ENCODE results near the gene PGM5.

Gene PGM5

GRCh38 chr9:68431307-68431706 is 74.9 kb downstream of the PGM5 start:
- no peak for TF ChIP-seq FOXM1 (IDR thresholded peaks at IDR 0.05; ENCODE audit: borderline replicate concordance, low read depth)
- no peak for TF ChIP-seq EP300 (IDR thresholded peaks at IDR 0.05; ENCODE audit: borderline replicate concordance)
- no peak for TF ChIP-seq CEBPB (IDR thresholded peaks at IDR 0.05)
- TF ChIP-seq ZBTB7A (IDR thresholded peaks at IDR 0.05; ENCODE audit: low read depth): no peak
- no peak for TF ChIP-seq NFIC (IDR thresholded peaks at IDR 0.05)
- no peak for TF ChIP-seq TCF12 (IDR thresholded peaks at IDR 0.05; ENCODE audit: low read depth)
- TF ChIP-seq EGR1 (IDR thresholded peaks at IDR 0.05): no peak
- TF ChIP-seq, protein P1, sequence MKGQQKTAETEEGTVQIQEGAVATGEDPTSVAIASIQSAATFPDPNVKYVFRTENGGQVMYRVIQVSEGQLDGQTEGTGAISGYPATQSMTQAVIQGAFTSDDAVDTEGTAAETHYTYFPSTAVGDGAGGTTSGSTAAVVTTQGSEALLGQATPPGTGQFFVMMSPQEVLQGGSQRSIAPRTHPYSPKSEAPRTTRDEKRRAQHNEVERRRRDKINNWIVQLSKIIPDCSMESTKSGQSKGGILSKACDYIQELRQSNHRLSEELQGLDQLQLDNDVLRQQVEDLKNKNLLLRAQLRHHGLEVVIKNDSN (IDR thresholded peaks at IDR 0.05): no peak
- TF ChIP-seq CREB1 (IDR thresholded peaks at IDR 0.05; ENCODE audit: low read depth): no peak
- no peak for TF ChIP-seq TEAD4 (IDR thresholded peaks at IDR 0.05)
- no peak for TF ChIP-seq TAF1 (IDR thresholded peaks at IDR 0.05; ENCODE audit: low read depth)

DNA sequence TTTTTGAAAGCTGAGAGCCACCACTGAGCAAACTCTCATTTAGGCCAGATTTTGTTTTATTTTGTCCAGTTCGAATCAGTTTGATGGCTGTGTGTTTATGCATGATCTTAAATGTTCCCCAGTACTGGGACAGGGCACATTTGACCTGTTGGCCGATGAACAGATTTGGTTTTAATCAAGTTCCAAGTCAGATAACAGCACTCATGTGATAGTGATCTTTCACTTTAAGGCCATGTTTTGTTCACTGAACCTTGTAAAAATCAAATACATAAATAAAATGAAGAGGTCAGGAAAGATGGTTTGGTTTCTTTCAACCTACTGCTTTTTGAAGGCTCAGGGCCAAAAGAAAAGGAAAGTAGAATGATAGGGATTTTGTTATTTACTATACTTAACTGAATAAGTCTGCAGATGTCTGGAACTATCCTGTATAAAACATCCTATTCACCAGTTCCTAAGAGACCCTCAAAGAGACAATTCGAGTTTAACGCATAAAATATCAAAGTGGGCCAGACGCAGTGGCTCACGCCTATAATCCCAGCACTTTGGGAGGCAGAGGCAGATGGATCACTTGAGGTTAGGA is 77.2 kb downstream of the PGM5 start:
- TF ChIP-seq TAF1 (IDR thresholded peaks at IDR 0.05; ENCODE audit: low read depth): no peak
- TF ChIP-seq, protein P2, sequence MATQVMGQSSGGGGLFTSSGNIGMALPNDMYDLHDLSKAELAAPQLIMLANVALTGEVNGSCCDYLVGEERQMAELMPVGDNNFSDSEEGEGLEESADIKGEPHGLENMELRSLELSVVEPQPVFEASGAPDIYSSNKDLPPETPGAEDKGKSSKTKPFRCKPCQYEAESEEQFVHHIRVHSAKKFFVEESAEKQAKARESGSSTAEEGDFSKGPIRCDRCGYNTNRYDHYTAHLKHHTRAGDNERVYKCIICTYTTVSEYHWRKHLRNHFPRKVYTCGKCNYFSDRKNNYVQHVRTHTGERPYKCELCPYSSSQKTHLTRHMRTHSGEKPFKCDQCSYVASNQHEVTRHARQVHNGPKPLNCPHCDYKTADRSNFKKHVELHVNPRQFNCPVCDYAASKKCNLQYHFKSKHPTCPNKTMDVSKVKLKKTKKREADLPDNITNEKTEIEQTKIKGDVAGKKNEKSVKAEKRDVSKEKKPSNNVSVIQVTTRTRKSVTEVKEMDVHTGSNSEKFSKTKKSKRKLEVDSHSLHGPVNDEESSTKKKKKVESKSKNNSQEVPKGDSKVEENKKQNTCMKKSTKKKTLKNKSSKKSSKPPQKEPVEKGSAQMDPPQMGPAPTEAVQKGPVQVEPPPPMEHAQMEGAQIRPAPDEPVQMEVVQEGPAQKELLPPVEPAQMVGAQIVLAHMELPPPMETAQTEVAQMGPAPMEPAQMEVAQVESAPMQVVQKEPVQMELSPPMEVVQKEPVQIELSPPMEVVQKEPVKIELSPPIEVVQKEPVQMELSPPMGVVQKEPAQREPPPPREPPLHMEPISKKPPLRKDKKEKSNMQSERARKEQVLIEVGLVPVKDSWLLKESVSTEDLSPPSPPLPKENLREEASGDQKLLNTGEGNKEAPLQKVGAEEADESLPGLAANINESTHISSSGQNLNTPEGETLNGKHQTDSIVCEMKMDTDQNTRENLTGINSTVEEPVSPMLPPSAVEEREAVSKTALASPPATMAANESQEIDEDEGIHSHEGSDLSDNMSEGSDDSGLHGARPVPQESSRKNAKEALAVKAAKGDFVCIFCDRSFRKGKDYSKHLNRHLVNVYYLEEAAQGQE (IDR thresholded peaks at IDR 0.05; ENCODE audit: low read depth): no peak
- no peak for TF ChIP-seq EP300 (IDR thresholded peaks at IDR 0.05; ENCODE audit: borderline replicate concordance)
- TF ChIP-seq CEBPB (IDR thresholded peaks at IDR 0.05): no peak
- no peak for TF ChIP-seq FOXM1 (IDR thresholded peaks at IDR 0.05; ENCODE audit: borderline replicate concordance, low read depth)
- TF ChIP-seq, protein P3, sequence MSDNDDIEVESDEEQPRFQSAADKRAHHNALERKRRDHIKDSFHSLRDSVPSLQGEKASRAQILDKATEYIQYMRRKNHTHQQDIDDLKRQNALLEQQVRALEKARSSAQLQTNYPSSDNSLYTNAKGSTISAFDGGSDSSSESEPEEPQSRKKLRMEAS (IDR thresholded peaks at IDR 0.05): no peak

DNA sequence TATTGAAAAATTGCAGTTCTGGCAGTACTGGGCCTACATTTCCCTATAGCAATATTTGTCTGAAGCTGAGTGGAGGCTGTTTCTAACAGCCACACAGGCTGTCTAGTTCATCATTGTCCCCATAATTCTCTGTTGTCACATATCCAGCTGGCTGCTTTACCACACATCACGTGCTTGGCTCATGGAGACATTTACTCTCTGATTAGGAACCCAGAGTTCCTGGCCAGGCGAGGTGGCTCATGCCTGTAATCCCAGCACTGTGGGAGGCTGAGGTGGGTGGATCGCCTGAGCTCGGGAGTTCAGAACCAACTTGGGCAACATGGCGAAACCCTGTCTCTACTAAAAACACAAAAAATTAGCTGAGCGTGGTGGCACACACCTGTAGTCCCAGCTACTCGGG is 81.4 kb downstream of the PGM5 start:
- TF ChIP-seq CEBPB (IDR thresholded peaks at IDR 0.05) (no peak), EGR1 (IDR thresholded peaks at IDR 0.05) (no peak), CREB1 (IDR thresholded peaks at IDR 0.05; ENCODE audit: low read depth) (no peak), FOXM1 (IDR thresholded peaks at IDR 0.05; ENCODE audit: borderline replicate concordance, low read depth) (no peak), TCF12 (IDR thresholded peaks at IDR 0.05; ENCODE audit: low read depth) (no peak), ZBTB7A (IDR thresholded peaks at IDR 0.05; ENCODE audit: low read depth) (no peak), RAD21 (IDR thresholded peaks at IDR 0.05; ENCODE audit: low read depth) (no peak)

DNA sequence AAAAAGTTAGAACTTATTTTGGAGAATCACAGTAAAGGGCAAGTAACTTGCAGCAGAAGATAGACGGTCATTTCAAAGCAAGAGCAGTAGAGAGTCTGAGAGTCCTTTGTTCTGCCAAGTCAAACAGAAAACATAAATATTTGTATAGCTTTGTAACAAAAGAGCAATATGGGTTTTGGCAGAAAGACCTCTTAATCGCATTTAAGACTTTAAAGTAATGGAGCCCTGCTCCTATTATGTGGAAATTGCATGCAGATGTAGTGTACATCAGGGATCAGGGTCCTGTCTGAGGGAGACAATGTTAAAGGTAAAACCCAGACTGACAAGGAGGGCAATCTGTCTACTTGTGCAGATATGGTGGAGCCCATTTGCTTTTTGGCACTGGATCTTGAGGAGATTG is 87.2 kb downstream of the PGM5 start:
- TF ChIP-seq, protein P3 (IDR thresholded peaks at IDR 0.05): no peak
- TF ChIP-seq RAD21 (IDR thresholded peaks at IDR 0.05; ENCODE audit: low read depth) (no peak), CEBPB (IDR thresholded peaks at IDR 0.05) (no peak), NFIC (IDR thresholded peaks at IDR 0.05) (no peak), TEAD4 (IDR thresholded peaks at IDR 0.05) (no peak), EP300 (IDR thresholded peaks at IDR 0.05; ENCODE audit: borderline replicate concordance) (no peak), FOXM1 (IDR thresholded peaks at IDR 0.05; ENCODE audit: borderline replicate concordance, low read depth) (no peak), TCF12 (IDR thresholded peaks at IDR 0.05; ENCODE audit: low read depth) (no peak), EGR1 (IDR thresholded peaks at IDR 0.05) (no peak), TAF1 (IDR thresholded peaks at IDR 0.05; ENCODE audit: low read depth) (no peak)
- TF ChIP-seq, protein P2 (IDR thresholded peaks at IDR 0.05; ENCODE audit: low read depth): no peak

- TF ChIP-seq TEAD4 (IDR thresholded peaks at IDR 0.05): no peak
- TF ChIP-seq RAD21 (IDR thresholded peaks at IDR 0.05; ENCODE audit: low read depth): no peak
- TF ChIP-seq, protein P2 (IDR thresholded peaks at IDR 0.05; ENCODE audit: low read depth): no peak
- TF ChIP-seq ZBTB7A (IDR thresholded peaks at IDR 0.05; ENCODE audit: low read depth): no peak
- TF ChIP-seq YY1 (IDR thresholded peaks at IDR 0.05; ENCODE audit: low read depth): no peak
- no peak for TF ChIP-seq NFIC (IDR thresholded peaks at IDR 0.05)
- no peak for TF ChIP-seq CEBPB (IDR thresholded peaks at IDR 0.05)
- TF ChIP-seq, protein P3 (IDR thresholded peaks at IDR 0.05): no peak
Observed at GRCh38 chr9:68446836-68447235, 90.4 kb downstream of the PGM5 start.

Measured in Ishikawa (cell line).